ENCODE data around the gene PIEZO1.

The PIEZO1 gene

DNA sequence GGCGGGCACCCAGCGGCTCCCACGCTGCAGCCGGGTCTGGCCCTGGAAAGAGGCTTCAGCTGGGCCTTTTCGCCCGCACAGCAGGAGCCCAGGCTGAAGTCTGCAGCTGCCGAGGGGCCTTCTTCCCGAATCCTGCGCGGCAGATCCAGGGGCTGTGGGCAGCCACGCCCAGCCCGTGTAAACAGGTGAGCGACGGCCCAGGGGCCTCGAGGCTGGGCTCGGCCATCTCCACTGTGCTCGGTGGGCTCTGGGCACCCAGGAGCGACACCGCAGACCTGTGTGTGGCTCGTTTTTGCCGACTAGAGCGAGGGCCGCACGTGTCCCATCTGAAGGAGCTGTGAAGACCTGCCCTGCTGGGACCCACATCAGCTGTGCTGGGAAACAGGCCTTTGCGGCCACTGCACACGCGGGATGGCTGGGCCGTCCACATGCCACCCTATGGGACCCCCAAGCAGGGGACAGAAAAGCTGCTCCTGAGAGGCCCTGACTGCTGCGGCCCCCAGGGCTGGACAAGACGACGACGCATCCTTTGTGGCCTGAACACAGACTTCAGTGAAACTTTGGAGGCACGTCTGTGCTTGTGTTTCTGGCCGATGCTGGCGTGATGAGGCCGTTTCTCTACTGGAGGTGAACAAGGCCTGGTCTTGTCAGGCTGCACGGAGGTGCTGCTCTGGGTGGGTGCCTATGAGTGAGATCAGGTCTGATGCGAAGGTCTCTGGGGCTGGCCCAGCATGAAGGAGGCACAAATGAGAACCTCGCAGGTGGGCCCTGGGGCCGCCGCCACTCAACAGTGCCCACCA is 31.9 kb upstream of the PIEZO1 start:
- no peak for DNase-seq

DNA sequence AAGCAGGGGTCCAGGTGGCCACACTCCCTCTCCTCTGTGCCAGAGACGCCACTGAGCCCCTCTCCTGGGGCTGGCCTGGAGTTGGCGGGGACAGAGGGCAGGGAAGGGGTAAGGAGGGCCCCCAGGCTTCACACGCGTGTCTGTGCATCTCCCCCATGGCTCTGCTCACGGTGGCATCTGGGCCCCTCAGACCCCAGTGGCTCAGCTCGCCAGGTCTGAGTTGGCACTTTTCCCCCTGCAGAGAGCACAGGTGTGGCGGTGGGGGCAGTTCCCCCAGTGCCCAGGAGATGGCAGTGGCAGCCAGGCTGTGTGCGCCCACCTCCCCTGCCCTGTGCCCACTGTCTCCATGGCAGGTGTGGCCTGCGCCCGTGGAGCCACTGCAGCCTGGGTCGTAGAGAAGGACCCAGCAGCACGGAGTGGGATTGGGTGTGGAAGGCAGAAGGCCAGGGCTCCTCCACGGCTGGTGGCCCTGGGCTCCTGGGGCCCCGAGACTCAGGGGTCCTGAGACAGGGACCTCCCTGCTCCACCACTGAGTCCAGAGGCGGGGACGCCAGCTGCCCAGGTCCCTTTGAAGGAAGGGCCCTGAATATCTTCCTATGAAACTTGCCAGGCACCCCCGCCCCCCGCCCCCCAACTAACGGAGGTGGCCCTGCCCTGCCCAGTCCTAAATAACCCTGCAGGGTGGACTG is 31.0 kb upstream of the PIEZO1 start:
- peak; percentile 7 for DNase-seq

DNA sequence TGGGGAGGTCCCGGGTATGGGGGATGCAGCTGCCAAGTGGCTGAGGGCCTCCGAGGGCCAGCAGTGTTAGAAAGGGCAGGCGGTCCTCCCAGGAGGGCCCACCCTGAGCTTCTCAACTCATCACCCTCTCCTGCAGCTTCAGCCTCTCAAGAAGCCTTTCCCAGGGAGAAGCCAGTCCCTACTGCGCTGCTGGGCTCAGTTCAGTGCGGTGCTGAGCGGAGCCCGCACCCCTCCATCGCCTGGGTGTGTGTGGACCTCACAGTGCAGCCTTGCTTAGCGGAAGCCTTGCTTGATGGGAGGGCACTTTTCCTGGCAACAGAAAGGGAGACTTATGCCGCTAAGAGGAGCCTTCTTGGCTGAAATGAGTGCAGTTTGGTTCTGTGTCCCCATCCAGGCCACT is 30.2 kb upstream of the PIEZO1 start:
- no peak for DNase-seq

DNA sequence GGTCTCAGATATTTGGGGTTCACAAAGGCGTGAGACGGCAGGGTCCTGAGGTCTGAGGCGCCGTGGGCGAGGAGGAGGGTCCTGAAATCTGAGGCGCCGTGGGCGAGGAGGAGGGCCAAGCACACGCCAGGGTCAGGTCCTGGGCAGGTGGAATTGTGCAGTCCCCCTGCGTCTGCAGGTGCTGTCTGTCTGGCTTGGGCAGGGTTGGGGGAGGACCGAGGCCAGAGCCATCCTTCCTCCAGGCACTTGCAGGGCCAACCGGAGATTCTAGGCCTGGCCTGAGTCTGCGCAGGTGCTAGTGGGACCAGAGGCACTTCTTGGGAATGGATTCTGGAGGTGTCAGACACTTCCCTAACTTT is 29.1 kb upstream of the PIEZO1 start:
- no peak for DNase-seq

DNA sequence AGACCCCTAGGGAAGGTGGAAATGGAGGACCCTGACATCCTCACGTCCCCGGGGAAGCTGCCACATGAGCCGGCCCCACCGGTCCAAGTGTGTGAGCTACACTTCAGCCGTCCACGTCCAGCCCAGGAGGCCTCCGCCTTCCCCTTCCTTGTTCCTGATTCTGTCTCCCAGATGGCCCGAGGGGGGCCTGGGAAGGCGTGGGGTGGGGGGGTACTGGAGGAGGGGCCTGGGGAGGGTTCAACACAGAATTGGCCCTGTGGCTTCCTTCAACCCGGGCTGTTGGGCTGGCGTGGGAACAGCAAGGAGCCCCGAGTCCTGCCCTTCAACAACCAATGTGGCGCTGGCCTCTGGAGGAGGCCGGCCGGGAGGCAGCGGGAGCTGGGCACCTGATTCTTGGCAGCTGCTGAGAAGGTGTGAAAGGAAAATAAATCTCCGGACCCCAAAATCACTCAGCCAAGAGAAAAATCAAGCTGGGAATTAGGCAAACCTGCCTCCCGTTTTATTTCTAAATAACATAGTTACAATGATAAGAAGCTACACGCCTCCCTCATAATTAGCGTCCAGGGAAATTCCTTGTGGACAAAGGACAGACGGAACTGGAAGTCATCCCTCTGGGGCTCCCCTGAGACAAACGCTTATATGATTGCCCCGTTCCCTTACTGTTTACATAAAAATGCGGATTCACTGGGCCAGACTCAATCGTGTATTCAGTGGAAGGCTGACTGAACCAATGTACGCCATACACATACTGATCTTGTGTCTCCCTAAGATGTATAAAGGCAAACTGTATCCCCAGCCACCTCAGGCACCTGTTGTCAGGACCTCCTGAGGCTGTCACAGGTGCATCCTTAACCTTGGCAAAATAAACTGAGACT is 28.5 kb upstream of the PIEZO1 start:
- no peak for DNase-seq

DNA sequence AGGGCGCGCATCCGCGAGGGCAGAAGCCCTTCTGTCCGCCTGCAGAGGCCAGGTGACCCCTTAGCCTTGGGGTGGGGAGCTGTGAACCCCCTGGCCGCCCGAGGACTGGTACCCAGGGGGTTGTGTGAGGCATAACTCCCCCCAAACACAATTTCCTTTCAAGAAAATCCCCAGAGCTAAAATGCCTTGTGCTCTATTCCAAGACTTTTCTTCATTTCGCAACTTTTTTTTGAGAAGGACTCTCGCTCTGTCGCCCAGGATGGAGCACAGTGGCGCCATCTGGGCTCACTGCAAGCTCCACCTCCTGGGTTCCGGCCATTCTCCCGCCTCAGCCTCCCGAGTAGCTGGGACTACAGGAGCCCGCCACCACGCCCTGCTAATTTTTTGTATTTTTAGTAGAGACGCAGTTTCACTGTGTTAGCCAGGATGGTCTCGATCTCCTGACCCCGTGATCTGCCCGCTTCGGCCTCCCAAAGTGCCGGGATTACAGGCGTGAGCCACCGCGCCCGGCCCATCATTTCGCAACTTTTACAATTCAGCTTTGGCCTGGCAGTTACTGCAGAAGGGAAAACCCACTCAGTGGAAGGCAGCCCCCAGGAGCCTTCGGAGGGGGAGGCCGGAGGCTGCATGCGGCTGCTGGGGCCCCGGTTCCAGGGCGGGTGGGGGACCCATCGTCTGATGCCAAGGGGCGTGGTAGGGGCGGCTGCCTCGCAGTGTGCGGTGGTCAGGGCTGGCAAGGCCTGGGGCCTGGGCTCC is 27.7 kb upstream of the PIEZO1 start:
- DNase-seq: no peak

DNA sequence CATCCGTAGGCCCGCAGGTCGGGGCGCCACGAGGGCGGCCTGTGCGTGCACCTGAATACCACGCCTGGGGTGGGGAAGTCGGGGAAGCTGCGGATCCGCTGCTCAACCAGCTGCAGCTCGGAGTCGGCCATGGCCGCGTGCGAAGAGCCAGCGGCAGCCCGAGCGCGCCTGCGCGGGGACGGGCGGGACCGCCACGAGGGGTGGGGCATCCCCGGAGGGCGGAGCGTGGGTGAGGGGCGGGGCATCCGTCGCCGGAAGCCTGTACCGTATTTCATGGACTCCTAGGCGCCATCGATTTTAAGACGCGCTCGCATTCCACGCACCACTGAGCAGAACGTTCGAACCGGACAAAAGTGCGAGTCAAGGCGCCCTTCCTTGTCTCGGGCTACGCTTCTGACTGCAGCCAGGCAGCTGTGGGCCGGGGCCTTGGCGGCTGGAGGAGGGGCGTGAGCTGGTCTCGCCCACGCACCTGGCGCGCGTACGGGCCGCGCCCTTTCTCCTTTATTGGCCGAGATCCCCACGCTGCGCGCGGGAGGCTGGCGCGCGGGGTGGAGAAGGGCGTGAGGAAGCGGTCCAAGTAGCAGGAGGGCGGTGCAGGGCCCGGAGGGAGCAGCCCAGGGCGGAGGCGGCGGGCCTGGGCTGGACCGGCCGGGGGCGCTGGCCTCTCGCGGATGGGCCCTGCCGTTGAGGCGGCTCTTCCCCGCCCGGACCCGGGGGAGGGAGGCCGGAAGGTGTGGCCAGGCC is 26.9 kb upstream of the PIEZO1 start, which contains the start of gene APRT:
APRT (minus strand) TSS at position 160 of the 744 bp plus-strand sequence; CDS start at position 131, 29 bp downstream.
- DNase-seq: peak; percentile 74

DNA sequence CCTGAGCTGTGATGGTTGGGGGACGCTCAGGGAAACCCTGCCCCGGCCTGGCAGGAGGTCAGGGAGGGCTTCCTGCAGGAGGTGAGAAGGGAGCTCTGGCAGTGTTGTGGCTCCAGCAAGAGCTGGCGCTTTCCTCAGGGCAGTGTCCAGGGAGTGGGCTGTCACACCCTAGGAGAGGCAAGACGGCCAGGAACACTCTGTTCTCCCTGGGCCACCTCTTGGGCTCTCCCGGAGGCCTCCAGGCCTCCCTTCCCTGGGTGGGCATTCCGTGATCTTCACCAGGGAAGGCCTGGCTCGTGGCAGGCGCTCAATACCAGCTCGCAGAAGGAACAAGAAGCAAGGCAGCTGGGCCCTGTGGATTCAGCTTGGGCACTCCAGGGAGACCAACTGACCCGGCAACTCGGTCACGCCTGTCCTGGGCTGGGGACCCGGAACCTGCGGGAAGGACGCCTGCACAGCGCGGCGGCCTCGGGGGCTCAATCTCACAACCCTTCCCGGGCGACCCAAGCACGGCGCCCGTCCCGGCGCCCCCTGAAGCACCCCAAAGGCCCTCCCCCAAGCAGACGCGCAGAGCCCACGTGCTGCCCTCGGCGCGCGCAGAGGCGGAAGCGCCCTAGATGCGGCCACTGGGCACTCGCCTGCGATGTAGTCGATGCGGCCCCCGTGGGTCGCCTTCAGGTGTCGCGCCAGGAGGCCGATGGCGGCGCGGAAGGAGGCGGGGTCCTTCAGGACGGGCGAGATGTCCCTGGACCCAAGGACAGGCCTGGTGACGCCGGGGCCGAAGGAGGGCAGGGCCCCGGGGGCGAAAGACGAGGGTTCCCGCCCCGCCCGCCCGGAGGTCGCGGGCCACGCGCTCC is 26.1 kb upstream of the PIEZO1 start:
- DNase-seq: peak; percentile 10

DNA sequence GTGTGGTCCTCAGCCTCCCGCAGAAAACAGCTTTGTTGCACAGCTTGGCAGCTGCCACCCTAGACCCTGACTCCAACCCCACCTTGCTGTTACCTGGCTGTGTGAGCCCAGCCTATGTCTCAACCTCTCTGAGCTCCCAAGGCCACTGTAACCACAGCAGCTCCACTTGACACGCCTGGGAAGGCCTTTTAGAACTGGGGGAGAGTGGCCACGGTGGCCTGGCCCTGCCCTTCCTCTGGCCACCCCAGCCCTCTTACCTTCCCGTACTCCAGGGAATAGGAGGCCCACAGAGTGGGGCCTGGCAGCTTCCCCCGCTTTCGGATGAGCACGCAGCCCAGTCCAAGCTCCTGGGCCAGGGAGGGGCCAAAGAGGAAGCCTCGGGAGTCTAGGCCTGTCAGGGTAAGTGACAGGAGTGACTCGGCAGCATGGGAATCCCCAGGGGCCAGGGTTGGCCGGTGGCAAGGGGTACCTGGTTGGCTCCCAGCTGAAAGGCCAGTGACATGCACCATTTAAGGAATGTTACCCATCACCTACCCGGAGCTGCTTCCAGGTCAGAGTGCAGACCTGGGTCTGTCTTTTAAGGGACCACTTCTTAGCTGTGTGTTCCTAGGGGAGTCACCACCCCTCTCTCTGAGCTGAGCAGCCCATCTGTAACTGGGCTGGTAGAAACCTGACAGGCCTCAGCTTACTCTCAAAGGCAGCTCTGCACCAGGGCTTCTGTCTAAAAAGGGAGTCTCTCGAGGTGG is 25.3 kb upstream of the PIEZO1 start:
- DNase-seq: no peak

DNA sequence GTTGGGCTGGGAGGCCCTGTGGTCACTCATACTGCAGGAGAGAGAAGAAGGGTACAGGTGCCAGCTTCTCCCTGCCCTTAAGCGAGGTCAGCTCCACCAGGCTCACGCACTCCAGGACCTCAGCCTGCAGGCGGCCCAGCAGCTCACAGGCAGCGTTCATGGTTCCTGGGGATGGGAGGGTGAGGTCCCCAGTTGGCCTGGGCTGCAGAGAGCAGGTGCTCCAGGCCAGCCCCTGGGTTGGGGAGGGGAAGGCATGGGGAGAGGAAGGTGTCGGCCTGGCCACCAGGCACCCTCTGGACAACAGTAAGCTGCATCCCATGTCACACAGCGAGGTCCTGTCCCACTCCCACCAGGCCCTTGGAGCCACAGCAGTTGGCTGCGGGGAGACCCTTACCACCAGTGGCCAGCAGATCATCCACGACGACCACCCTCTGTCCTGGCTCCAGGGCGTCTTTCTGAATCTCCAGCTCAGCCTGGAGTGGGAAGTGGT is 24.7 kb upstream of the PIEZO1 start:
- DNase-seq: no peak

DNA sequence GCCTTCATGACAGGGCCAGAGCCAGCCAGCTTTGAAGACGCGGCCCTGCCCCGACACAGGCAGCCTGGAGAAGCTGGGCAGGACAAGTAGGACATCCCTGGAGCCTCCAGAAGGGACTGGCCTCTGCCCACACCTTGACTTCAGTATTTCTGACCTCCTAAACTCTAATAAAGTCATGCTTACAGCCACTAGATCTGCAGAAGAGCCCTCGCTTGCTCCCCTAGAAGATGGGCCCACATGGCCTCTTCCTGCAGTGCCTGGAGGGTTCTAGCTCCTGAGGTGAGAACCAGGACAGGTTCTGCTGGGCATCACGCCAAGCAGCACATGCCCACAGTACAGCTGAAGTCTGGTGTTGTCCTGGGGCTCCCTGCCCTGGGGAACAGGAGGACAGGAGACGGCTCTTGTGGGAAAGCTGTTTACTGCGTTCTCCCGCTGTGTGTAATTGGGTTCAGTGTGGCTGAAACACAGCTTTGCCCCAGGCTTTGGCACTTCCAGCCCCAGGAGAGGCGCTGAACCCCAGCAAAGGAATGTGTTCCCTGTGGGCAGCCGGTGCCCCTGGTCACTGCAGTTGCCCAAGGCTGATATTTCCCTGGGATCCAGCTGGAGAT is 24.2 kb upstream of the PIEZO1 start:
- no peak for DNase-seq

DNA sequence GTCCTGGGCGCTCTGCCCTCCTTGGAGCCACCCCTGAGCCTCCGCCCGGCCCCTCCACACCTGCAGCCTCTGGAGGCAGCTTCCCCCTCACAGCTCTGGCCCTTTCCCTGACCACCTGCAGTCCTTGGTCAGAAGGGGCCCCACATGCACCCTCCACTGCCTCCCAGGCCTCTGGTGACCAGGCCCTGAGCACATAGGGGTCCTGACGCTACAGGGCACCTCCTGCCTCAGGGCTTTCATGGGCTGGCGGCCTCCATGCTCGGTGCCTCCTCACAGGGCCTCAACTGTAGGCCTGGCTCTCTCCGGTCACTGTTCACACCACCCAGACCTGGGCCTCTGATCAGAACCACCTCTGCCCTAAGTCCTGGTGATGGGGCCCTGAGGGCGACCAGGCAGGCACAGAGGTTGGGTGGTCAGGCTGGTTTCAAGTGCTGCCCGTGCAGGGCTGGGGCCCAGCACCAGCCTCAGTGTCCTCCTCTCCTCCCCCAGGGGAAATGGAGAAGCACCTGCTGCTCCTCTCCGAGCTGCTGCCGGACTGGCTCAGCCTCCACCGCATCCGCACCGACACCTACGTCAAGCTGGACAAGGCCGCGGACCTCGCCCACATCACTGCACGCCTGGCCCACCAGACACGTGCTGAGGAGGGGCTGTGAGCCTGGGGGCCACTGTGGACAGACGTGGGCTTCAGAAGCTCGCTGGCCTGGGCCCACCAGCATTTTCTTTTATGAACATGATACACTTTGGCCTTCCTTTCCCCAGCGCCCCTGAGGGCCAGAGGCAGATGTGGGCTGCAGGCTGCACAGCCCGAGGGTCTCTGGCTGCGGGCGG is 22.8 kb upstream of the PIEZO1 start:
- no peak for DNase-seq

DNA sequence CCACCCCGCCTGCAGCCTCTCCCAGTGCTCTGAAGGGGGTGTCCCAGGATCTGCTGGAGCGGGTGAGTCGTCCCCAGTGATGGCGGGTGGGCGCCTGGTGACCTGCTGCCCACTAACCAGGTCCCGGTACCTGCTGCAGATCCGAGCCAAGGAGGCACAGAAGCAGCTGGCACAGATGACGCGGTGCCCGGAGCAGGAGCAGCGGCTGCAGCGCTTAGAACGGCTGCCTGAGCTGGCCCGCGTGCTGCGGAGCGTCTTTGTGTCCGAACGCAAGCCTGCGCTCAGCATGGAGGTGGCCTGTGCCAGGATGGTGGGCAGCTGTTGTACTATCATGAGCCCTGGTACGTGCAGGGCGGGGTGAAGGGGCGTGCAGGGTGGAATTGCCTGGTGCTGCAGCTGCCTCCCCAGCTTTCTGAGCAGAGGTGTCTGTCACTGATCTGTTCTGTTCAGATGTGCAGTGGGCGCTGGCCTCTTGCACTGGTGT is 22.2 kb upstream of the PIEZO1 start:
- DNase-seq: no peak

DNA sequence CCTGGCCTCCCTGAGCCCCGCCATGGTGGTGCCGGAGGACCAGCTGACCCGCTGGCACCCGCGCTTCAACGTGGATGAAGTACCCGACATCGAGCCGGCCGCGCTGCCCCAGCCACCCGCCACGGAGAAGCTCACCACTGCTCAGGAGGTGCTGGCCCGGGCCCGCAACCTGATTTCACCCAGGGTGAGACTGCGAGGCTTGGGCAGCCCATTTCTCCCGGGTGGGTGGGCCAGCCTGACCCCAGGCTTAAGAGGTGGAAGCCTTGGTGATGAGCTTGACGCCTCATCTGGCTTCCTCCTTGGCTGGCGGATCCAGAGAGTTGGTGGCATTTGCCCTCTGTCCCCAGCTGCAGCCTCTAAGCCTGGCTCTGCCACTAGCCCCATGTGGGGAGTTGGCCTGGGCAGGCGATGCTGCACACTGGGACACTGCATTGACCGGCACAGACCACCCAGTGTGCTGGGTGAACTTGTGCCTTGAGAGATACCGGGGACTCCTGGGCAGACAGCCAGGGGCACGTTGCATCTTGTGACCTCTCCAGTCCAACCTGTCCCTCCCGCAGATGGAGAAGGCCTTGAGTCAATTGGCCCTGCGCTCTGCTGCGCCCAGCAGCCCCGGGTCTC is 21.6 kb upstream of the PIEZO1 start:
- no peak for DNase-seq

DNA sequence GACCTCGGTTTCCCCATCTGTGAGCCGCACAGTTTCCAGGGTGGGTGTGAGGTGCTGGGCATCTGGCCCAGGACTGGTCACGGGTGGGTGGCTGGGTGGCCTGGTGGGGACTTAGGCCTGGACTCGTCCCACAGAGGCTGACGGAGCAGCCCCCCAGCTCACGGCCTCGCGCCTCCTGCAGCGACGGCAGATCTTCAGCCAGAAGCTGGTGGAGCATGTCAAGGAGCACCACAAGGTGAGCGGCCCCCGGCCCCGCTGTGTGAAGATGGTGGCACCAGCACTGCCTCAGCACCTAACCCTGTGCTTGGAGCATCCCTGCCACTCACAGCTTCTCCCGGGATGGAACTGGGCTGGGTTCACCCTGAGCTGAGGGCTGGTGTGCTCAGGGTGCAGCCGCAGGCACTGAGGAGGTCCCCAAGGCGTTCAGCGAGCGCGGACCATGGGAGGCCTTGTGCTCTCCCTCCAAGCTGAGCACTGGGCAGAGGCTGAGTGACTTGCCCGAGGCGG is 20.9 kb upstream of the PIEZO1 start:
- DNase-seq: no peak

DNA sequence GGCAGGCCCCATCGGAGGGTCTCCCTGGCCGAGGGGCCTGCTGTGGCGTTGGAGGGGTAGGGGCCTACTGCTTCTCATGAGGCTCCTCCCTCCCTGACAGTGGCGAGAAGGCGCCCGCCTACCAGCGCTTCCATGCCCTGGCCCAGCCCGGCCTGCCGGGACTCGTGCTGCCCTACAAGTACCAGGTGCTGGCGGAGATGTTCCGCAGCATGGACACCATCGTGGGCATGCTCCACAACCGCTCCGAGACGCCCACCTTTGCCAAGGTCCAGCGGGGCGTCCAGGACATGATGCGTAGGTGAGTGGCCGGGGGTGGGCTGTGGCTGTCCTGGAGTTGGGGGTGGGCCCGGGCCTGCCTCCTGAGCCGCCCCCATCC is 20.3 kb upstream of the PIEZO1 start:
- no peak for DNase-seq

DNA sequence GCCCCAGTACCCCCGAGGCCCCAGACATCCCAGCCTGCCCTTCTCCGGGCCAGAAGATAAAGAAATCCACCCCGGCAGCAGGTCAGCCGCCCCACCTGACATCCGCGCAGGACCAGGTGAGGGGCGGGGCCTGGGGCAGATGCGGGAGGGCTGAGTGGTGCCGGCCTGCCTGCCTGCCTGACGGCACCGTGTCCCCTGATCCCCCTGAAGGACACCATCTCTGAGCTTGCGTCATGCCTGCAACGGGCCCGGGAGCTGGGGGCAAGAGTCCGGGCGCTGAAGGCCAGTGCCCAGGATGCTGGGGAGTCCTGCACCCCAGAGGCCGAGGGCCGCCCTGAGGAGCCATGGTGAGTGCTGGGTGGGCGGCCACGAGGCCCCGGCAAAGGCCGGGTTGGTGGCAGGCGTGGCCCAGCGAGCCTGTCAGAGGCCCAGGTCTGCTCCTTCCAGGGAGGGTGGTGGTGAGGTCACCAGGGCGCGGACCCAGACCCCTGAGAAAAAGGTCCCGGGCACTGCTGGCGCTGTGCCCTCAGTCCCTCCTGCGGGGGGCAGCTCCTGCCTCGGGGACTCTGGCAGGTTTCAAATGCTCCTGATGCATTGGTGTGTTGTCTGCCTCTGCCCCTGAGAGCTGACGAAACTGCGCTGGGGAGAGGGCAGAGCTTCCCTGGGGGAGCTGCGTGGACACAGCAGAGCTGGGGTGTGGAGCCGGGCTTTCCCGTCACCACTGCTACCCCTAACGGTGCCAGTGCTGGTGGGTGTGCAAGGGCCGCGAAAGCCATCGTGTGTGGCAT is 19.7 kb upstream of the PIEZO1 start:
- peak; percentile 26 for DNase-seq

All from NCI-H510A treated with DMSO at 0.1 percent for 48 hours (cell line).